Measurements from ENCODE around the gene ARMH3.

DNA sequence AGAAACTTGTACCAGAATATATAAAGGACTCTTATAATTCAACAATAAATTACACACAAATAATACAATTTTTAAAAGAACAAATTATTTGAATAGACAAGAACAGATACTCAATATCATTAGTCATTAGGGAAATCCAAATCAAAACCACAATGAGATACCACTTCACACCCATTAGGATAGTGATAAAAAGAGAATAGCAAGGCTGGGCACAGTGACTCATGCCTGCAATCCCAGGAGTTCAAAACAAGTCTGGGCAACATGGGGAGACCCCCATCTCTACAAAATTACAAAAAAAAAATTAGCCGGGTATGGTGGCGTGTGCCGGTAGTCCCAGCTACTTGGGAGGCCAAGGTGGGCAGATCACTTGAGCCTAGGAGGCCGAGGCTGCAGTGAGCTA, 160.2 kb downstream of the ARMH3 start:
- TF ChIP-seq POLR2A (IDR thresholded peaks at IDR 0.05) (no peak), EP300 (IDR thresholded peaks at IDR 0.05; ENCODE audit: low read depth) (no peak)
- TF ChIP-seq, protein P1, sequence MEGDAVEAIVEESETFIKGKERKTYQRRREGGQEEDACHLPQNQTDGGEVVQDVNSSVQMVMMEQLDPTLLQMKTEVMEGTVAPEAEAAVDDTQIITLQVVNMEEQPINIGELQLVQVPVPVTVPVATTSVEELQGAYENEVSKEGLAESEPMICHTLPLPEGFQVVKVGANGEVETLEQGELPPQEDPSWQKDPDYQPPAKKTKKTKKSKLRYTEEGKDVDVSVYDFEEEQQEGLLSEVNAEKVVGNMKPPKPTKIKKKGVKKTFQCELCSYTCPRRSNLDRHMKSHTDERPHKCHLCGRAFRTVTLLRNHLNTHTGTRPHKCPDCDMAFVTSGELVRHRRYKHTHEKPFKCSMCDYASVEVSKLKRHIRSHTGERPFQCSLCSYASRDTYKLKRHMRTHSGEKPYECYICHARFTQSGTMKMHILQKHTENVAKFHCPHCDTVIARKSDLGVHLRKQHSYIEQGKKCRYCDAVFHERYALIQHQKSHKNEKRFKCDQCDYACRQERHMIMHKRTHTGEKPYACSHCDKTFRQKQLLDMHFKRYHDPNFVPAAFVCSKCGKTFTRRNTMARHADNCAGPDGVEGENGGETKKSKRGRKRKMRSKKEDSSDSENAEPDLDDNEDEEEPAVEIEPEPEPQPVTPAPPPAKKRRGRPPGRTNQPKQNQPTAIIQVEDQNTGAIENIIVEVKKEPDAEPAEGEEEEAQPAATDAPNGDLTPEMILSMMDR (IDR thresholded peaks at IDR 0.05): no peak
